ENCODE measurements around the gene DLK1.

DNA sequence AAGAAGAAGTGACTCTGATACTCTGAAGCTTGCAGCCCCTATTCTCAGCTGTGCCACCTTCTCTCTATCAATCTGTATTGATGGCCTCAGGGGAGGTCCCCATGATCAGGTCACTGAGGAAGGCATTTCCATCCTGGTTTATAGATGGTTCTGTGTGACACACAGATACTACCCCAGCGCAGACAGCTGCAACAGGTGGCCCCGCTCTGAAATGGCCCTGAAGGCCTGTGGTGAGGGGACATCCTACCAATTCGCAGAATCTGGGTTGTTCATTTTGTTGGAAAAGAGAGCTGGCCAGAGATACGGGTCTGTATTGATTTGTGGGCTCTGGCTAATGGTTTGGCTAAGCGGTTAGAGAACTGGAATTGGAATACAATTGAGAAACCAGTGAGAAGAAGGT lies 21.7 kb downstream of the DLK1 start:
- TF ChIP-seq, protein P1, sequence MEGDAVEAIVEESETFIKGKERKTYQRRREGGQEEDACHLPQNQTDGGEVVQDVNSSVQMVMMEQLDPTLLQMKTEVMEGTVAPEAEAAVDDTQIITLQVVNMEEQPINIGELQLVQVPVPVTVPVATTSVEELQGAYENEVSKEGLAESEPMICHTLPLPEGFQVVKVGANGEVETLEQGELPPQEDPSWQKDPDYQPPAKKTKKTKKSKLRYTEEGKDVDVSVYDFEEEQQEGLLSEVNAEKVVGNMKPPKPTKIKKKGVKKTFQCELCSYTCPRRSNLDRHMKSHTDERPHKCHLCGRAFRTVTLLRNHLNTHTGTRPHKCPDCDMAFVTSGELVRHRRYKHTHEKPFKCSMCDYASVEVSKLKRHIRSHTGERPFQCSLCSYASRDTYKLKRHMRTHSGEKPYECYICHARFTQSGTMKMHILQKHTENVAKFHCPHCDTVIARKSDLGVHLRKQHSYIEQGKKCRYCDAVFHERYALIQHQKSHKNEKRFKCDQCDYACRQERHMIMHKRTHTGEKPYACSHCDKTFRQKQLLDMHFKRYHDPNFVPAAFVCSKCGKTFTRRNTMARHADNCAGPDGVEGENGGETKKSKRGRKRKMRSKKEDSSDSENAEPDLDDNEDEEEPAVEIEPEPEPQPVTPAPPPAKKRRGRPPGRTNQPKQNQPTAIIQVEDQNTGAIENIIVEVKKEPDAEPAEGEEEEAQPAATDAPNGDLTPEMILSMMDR (IDR thresholded peaks at IDR 0.05), result no peak
- no peak for TF ChIP-seq POLR2AphosphoS5 (IDR thresholded peaks at IDR 0.05; ENCODE audit: low read depth, low read length)
- TF ChIP-seq TCF7L2 (IDR thresholded peaks at IDR 0.05; ENCODE audit: low read depth, low read length), result no peak

All from Panc1 (cell line).